T-helper 2 cell (primary cell): ENCODE data around the gene MAN1C1.

ENCODE experiments used
- DNase-seq, 5 experiments: peaks; one replicate each; pipeline versions ENCODE4 v3.0.0 to v3.0.0-alpha.2; 2012 to 2022

Gene MAN1C1

DNA sequence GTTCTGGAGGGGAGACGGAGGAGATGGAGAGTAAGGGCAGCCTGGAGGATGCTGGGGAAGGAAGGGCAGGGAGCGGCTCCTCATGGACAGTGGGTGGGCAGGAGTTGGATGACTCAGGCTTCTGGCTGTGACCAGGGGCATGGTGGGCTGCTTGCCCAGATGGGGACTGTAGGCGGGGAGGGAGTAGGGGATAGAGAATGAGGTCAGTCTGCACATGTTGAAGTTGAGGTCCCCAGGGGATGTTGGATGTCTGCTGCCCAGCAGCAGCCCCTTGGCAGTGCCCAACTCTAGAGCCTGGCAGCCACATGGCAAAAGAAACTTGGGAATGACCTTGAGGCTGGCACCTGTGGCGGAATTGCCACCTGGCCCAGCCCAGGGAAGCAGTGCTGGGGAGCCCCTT lies 189.8 kb downstream of the MAN1C1 start:
- DNase-seq: no peak

DNA sequence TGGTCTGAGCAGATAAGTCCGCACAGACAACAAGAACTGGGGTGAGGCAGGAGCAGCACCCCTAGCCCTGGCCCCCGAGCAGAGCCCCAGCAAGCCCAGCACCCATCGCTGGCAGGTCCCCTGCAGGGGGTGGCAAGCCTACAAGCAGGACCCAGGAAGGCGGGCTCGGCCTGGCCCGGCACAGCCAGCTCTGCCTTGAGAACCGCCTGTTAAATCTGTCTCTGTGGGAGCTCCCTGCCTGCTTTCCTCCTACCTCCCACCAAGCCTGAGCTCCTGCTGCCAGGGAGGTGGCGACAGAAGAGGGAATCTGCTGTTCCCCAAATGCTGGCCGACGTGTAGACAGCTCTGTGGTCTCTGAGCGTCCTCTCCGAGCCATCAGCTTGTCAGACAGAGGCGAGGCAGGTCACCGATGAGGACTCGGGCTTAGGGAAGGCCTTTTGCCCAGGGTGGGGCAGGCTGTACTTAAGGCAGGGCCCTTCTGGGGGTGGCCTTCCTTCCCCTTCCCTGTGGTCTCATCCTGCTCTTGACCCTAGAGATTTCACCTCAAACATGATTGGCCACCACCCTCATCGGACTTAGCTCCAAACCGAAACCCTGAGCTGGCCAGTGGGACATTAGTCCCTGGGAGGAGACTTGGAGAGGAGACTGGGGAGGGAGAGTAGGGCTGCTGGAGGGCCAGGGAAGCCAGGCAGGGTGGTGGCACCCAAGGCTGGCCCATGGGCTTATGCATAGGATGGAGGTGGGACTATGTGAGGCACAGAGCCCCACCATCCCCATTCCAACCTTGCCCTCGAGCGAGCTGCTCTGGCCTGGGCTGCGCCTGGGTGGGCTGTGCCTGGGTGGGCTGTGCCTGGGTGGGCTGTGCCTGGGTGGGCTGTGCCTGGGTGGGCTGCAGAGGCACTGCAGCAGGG lies 191.1 kb downstream of the MAN1C1 start:
- no peak for DNase-seq

DNA sequence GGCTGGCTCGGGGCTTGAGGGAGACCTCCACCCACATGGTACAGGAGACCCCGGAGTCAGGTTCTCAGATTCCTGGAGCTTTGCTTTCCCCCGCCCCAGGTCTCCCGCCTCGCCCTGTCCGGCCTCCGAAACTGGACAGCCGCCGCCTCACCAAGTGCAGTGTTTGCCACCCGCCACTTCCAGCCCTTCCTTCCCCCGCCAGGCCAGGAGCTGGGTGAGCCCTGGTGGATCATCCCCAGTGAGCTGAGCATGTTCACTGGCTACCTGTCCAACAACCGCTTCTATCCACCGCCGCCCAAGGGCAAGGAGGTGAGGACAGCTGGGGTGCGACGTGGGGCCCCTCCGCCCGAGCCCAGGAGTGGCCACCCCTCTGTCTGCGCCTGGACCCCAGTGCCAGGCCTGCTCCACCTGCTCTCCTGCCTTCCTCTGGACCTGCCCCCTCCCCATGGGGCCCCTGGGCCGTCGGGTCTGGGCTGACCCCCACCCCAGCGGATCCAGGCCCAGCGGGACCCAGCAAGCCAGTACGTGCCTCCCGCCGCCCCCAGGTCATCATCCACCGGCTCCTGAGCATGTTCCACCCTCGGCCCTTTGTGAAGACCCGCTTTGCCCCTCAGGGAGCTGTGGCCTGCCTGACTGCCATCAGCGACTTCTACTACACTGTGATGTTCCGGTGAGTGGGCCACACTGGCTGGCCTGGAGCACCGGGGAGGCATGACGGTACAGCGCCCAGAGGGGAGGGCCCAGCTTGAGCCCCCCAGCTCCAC lies 192.1 kb downstream of the MAN1C1 start:
- DNase-seq: no peak

DNA sequence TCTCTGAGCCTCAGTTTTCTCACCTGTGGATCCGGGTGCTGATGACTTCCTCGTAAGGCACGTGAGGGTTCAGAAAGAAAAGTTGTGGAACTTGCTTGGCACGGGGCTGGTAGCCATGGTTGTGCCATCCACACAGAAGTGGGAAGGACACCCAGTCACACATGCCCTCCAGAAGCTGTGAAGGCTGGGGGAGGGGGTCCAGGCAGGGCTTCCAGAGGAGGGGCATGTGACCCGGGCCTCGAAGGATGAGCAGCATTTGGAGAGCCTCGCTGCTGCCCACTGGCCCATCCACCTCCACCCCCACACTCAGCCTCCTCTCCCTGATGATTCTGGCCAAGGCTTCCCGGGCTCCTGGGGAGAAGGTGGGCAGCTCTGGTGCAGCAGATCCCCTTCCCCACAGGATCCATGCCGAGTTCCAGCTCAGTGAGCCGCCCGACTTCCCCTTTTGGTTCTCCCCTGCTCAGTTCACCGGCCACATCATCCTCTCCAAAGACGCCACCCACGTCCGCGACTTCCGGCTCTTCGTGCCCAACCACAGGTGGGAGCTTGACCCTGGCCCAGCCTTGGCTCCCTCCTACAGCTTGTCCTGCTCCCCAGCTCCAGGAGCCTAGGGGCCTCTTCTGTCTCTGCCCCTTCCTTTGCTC lies 192.8 kb downstream of the MAN1C1 start:
- no peak for DNase-seq

DNA sequence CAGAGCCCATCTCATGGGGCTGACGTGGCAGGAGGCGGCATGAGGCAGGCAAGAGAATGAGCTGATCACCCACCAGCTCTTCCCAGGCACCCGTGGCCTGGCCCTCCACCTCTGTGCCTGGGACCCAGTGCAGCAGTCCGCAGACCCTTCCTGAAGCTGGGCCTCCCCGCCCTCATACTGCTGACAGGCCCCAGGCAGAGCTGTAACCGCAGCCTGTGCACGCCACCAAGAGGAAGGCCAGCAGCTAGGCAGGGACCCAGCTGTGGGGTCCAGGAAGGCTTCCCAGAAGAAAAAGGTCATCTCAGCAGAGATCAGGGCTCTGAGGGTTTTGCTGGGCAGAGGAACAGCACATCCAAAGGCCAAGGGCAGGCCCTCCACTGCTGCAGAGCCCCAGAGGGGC lies 193.3 kb downstream of the MAN1C1 start:
- no peak for DNase-seq

DNA sequence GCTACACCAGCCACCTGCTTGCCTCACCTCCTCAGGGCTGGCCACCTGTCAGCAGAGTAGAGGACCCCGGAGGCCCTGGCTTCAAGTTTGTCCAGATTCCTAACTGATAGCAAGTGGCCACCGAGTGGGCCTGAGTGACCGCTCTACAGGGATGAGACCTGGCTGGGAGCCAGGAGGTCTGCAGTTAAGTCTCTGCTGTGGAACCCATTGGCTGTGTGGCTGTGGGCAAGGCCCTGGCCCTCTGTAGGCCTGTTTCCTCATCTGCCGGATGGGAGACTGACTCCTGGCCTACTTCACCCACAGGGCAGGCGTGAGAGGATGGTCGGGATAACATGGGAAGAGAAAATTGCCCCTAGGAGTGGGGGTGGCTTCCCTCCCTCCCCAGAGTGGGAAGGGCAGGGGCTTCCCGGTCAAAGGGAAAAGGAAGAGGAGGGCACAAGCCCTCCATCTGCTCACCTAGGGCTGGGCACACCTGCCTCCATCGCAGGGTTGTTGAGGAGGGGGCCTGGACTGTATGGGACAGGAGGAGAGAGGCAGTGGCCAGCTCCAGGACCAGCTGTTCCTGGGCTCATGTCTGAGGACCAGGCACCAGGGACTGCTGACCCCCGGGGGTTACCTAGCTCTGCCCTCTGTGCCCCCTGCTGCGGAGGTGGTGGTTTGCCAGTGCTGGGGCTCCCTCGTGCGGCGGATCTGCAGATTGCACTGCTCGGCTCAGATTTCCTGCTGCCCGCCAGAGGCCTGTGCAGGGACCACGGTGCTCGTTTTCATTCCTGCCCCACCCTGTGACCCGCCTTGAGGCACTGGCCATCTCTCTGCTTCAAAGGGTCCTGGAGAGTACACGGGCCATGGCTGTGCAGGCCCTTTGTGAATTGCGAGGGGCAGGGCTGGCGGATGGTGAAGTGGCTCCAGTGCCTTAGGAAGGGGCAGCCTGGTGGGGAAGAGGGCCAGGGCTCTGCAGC lies 194.0 kb downstream of the MAN1C1 start:
- peak; percentile 59 to 70 (median 67) for DNase-seq

DNA sequence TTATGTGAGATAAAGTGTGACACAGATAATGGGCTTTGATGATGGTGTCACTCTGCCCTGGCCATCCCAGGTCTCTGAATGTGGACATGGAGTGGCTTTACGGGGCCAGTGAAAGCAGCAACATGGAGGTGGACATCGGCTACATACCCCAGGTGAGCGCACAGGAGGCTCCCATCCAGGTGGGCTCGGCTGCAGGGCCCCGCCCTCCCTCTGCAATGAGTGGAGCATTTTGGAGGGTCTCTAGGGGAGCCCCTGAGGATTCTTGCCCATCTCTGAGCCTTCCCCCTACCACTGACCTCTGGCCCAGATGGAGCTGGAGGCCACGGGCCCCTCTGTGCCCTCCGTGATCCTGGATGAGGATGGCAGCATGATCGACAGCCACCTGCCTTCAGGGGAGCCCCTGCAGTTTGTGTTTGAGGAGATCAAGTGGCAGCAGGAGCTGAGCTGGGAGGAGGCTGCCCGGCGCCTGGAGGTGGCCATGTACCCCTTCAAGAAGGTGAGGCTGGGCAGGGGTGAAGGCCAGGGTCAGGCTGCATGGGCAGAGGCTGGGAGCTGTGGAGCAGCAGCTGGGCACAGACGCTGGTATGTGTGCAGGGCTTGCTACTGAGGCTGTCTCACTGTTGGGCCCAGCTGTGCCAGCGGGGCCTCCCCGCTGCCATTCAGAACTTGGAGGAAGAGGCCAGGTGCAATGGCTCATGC lies 194.9 kb downstream of the MAN1C1 start:
- DNase-seq: no peak

DNA sequence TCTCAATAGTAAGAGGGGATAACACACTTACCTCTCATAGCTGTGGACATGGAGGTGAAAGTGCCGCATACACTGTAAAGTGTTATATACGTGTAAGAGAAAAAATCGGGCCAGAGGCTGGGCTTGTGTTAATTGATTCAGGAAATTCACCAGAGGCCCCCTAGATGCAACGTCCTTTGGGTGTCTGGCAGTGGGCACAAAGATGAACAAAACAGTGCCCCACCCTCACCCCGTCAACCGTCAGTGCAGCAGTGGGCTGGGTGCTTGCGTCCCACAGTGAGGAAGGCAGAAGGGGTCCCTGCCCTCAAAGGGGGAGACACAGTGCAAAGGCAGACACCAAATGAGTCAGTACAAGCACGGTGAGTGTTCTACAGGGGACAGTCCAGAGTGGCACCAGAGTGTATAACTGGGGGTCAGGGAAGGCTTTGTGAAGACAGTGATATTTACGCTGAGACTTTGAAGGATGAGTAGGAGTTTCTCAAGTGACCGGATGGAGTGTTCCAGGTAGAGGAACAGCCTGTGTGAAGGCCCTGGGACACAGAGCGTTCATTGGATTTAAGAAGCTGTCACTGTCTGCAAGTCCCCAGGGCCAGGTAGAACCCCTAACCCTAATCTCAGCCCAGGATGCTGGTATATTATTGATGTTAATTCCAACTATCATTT lies 196.6 kb downstream of the MAN1C1 start:
- DNase-seq: no peak

DNA sequence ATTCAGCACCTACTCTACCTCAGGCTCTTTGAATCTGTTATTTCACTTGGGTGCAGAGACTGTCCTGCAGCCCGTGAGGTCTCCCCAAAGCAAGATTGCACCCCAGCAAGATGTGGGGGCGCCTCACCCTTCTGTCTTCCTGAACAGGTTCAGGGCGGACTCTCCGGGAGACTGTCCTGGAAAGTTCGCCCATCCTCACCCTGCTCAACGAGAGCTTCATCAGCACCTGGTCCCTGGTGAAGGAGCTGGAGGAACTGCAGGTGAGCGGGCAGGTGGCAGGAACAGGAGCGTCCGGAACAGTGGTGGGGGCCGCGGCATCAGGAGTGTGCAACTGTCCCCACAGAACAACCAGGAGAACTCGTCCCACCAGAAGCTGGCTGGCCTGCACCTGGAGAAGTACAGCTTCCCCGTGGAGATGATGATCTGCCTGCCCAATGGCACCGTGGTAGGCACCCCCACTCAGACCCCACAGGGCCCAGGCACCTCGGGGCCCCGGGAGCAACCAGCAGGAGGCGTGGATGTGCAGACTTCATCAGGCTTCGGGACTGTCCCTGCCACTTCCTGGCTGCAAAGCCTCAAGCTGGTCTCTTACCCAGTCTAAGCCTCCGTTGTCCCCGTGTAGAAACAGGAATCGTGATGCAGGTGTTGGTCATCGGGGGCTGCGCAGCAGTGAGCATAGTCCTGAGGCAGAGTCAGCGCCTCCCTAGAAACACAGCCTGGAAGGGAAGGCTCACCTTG lies 197.3 kb downstream of the MAN1C1 start:
- no peak for DNase-seq

DNA sequence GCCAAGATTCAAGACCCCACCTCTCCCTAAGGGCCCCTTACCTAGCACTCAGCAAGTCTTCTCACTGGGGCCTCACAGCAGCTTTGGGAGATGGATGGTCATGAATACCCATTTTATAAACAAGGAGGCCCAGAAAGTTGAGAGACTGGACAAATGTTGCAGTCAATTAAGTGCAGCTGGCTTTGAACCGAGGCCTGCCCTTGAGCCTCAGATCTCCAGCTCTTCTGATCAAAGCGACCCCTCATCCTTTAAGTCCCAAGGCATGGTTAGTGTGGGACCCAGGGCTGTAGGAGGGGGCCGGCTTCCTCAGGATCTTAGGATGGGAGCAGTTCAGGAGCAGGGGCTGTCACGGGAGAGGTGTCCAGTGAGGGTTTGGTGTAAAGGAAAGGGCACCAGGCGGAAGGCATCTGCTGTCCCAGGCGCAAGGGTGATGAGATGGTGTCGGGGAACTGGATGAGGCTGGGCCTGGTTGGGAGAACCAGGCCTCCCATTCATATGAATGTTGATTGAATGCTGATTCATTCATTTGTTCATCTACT lies 198.0 kb downstream of the MAN1C1 start:
- DNase-seq: no peak

DNA sequence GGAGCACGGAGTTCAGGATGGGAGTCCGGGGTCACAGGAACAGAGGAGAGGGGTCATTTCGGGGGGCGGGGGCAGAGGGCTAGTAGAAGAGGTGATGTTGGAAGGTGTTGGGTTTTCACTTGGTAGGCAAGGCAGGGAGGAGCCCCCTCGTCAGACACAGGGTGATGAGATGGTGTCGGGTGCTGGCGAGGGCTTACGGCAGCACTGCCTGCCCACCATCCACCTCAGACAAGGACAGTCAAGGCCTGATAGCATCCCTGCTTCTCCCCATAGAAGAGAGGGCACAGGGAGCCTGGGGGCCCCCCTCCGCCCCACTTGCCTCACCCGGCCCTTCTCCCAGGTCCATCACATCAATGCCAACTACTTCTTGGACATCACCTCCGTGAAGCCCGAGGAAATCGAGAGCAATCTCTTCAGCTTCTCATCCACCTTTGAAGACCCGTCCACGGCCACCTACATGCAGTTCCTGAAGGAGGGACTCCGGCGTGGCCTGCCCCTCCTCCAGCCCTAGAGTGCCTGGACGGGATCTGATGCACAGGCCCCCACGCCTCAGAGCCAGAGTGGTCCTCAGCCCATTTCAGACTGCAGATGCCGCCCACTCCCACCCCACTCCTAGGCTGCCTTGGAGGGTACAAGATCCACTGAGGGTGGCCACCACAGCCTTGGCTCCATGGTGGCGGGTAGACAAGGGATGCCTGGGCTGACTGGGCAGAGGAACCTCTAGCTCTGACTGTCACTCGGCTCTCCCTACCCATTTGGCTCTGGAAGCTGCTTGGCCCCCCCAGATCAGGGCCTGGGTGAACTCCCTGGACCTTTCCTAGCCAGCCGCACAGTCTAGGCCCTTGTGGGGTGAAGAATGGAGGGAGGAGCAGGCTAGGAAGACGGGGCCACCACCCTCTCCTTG lies 198.9 kb downstream of the MAN1C1 start:
- no peak for DNase-seq

DNA sequence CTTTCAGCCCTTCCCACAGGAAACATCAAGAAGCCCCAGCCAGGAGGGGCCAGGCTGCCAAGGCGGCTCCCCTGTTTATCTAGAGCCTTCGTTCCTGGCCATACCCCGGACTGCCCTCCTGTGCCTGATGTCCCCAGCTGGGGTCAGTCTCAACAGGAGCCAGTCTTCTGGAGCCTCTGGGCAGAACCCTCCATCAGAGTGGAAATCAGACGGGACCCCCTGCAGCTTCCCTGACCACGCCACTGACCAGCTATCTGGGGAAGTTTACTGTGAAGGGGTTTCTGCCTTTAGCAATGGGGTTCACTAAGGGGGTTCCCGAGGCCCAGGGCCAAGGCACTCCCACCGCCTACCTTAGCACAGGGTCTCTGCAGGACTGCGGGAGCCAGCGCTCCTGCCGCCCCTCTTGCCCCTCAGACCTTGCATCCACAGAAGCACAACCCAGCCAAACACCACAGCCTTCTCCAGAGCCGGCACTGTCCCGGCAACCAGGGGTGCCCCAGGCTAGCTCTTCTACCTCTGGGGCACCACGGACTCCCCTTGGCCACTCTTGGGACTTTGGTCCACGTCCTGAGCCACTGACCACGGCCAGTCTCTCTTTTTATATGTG lies 199.6 kb downstream of the MAN1C1 start:
- DNase-seq: no peak

DNA sequence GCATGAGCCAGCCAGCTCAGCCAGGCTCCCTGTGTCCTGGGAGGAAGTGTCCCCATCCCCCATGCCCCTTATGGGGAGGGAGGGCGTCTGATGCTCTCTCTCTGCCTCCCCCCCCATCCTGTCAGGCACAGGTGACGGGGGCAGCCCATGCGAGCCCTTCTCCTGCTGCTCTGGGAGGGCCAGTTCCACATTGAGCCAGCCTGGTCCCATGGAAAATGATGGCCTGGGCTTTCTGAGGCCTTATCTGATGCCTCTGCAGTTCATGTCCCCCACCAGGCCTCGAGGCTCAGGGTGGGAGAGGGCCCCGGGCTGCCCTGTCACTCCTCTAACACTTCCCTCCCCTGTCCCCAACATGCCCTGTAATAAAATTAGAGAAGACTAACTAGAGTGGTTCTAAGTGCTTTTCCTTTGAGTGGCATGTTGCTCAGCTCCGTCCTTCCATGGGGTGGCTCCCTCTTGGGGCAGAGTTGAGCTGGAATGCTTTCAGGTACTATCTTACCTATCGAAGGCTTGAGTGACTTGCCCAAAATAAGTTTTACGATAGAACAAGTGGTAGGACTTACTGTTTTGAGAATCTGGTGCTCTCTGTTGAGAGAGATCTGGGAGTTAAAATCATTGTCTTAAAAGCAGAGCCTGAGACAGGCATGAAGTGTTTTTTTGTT lies 201.4 kb downstream of the MAN1C1 start:
- DNase-seq: no peak

DNA sequence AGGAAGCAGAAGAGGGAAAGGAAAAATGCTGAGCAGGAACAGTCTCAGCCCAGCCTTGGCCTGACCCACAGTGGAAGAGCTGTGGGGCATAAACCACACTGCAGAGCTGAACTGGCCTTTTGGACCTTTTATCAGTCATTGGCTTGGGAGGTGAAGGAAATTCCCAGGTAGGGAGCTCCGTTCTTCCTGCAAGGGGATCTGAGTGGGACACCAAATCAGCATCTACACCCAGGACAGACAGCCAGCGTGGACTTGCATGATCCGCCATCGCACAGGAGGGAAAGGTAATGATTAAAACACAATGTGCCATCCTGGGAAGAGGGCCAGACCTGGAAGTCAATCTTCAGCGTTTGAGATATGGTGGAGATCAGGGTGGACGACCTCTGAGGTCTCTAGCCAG lies 202.0 kb downstream of the MAN1C1 start:
- DNase-seq: no peak

DNA sequence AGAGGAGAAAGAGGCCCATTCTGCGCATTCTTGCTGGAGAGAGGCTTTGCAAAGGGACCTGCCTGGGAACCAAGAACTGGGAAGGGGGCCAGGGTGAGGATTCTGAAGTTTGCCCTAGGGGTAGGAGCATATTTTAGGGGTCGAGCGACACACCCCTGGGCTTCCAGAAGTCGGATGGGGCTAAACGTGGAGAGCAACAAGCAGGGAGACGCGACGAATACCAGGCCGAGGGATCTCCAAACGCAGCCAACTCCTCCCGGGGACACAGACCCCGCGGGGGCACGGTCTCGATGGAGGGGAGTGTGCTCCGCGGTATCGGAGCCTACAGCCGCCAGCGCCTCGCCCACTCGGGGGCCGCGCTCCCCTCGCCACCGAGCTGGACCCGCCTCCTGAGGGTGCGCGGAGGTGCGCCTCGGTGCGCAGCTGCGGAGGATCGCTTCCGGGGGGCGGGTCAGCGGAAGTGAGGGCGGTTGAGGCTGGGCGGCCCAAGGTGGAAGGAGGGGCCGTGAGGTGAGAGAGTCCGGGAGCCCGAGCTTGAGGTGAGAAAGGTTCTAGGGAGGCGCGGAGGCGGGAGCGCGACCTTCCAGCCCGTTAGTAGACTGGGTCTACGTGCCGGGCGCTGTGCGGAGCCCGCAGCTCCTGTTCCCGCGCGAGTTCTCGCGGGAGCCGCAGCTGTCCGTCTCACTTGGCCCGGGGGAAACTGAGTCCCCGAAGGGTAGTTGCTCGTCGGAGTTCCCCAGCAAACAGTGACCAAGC lies 203.1 kb downstream of the MAN1C1 start, which contains the start of gene MTFR1L:
TSS of gene MTFR1L (plus strand) at position 464 of the 756 bp plus-strand sequence. CDS start 3,151 bp downstream, outside the sequence.
- peak; percentile 88 to 95 (median 90) for DNase-seq

DNA sequence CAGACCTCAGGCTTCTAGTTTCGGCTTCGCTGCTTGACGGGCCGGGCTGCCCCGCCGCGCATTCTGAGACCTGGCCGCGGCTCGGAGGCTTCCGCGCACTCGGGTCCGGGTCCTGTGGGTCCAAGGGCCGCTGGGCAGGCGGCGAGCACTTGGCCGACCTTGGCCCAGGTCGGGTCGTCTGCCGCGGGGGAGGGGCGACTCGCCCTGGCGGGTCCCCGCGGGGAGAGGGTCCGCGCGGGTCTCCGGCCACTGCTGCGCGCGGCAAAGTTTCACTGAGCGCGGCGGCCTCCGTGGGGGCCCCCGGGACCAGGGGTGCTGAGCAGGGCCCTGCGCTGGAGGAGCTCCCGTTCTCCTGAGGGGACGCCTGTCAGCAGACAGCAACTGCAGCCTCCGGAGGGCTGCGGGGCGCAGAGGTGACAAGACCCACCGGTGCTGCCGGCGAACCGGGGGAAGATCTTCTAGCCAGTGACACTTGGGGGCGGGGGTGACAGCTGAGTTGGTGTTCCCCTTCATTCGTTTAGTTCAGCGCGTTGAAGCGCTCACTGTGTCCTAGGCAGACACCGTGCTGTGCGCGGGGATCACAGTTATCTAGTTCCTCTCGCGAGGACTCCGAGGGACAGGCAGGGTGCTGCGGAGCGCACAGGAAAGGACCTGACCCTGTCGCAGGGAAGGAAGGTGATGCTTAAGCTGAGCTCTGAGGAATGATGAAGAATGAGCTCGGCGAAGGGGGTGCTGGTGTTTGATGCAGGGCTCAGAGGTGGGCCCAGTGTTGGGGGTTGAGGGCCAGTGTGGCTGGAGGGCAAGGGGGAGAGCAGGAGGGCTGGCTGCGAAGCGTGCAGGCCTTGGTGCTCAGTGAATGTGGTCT lies 203.9 kb downstream of the MAN1C1 start:
- DNase-seq: peak; percentile 28 to 92 (median 59)
